Measurements from ENCODE around the gene MORN1.
"Not testable (repeated sequence)": the region's sequence is repeated elsewhere in the genome, so short reads cannot be mapped to it uniquely, and the experiment has no call there.

The MORN1 gene

DNA sequence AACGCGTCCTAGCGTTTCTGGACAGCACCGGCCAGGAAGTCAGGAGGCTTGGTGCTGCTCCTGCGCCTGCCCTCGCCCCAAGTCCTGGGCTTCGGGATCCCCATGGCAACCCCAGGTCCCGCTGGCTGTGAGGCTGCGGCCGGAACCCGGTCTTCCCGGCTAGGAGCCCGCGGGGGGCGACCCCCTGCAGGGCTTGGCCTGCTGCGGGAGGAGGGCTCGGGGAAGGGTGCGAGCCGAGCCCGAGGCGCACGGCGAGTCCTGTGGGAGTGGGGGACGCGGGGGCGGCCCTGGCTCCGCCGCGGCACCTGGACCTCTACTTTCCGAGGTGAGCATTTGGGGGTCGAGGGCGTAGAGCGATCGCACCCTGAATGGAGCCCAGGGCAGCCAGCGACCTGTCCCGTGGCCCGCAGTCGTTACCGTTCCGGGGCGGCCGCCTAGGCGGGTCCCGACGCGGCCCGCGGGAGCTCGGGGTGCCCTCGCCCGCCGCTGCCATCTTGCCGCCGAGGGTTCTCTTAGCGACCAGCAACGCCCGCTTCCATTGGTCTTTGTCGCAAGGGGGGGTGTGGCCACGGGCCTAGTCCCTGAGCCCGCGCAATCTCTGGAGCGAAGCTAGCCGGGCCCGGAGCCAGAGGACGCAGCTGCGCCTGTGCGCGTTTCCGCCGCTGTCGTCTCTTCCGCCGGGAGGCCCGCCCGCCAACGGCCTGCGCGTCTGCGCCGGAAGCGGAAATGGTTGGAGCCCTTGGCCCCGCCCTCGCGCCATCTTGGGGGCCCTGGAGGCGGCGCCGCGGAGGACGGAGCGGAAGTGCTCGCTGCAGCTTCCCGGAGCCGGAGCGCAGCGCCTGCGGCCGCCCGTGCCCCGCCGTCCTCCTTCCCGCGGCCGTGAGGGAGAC is at the start of gene MORN1, which contains the start of gene RER1:
Gene MORN1, minus strand, starts transcription at position 514 of the 890 bp plus-strand sequence. Its CDS starts 21 bp downstream, at position 493.
Gene RER1, plus strand, starts transcription at position 801 of the 890 bp plus-strand sequence. CDS start 3,950 bp downstream, outside the sequence.
- peak; percentile 100 for DNase-seq (ENCODE audit: low spot score)

DNA sequence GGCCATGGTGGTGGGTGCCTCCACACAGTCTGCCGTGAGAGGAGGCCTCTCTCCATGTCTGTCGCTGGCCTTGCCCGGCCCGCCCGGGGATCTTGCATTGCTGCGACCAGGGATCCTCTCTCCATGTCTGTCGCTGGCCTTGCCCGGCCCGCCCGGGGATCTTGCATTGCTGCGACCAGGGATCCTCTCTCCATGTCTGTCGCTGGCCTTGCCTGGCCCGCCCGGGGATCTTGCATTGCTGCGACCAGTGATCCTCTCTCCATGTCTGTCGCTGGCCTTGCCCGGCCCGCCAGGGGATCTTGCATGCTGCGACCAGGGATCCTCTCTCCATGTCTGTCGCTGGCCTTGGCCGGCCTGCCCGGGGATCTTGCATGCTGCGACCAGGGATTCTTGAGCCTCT is 49.0 kb upstream of the MORN1 start:
- DNase-seq (ENCODE audit: low spot score) = not testable (repeated sequence)

DNA sequence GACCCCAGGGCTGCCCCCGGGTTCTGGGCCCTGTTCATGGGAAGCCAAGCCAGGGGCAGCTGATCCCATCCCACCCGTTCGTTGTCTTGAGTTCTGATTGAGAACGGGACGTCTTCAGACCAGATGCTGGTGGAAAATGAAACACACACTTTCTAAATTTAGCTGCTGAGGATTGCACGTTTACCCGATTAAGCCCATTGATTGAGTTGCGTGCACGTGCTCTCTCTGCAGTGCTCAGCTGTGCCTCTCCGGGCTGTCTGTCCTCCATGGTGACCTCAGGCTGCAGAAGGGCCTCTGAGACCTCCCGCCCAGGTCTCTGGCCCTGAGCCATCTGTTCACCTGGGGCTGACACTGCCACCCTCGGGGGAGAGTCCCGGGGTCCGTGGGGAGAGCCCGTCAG is 48.0 kb upstream of the MORN1 start:
- DNase-seq (ENCODE audit: low spot score) = no peak

DNA sequence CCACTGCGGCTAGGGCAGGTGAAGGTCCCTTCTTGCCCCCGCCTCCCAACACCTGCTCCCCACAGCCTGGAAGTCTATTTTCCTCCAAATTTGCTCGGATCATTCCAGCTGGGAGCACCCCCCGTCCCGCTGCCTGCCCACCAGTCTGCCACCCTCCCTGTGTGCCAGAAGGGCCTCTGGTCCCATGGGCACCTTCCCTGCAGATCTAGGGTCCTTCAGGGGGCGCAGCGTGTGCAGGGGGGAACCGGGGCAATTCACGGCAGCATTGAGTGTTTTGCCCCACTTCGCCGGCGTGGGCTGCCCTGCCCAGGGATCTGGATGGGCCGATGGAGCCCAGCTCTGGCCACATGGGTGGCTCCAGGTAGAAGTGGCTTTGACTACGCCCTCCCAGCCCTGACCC is 47.3 kb upstream of the MORN1 start:
- DNase-seq (ENCODE audit: low spot score) = no peak

DNA sequence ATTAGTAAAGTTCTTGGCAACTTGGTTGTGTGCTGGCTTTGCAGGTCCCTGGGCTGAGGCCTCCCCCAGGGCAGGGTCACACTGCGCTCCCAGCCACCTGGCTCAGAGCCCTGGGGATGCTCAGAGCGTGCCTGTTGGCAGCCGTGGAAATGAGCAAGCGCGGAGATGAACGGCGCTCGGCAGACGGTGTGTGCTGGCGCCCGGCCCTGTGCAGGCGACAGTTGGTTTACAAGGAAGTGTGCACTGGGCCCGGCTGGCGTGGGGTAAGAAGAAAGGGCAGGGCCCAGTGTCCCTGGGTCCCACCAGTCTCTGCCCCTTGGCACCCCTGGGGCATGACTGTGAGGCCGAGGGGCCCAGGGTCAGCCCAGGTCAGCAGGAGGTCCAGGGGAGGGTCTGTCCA is 46.7 kb upstream of the MORN1 start:
- no peak for DNase-seq (ENCODE audit: low spot score)

DNA sequence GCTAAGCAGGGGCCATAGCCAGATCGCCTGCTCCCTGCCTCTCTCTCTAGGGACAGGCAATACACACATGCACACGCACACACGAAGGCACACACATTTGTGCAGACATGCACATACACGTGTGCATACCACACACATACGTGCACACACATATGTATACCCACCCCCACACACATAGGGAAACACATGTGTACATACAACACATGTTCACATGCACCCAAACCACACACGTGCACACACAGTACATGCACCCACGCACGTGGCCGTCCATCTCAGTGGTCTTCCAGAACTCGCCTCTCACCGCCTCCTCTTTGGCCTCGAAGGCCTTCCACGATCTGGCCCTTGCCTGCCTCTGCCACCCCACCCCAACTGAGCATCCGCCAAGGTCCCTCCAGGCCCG is 46.3 kb upstream of the MORN1 start:
- no peak for DNase-seq (ENCODE audit: low spot score)

DNA sequence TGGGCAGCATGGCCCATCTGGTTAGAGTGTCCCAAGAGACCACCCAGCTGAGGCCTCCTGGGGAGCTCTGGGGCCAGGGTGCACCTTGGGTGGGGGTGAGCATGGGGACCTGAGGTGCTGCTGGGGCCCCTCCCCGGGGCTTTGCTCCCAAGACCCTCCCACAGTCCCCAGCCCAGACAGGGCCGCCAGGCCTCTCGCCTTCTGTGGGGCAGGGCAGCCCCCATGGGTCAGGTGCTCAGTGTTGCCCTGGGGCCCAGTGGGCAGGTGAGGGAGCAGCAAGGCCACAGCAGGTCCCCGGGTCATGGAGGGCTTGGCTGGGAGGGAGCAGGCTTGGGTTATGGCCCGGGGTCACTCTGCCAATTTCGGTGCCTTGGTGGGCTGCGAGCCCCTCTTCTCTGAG is 45.5 kb upstream of the MORN1 start:
- DNase-seq (ENCODE audit: low spot score) = no peak

DNA sequence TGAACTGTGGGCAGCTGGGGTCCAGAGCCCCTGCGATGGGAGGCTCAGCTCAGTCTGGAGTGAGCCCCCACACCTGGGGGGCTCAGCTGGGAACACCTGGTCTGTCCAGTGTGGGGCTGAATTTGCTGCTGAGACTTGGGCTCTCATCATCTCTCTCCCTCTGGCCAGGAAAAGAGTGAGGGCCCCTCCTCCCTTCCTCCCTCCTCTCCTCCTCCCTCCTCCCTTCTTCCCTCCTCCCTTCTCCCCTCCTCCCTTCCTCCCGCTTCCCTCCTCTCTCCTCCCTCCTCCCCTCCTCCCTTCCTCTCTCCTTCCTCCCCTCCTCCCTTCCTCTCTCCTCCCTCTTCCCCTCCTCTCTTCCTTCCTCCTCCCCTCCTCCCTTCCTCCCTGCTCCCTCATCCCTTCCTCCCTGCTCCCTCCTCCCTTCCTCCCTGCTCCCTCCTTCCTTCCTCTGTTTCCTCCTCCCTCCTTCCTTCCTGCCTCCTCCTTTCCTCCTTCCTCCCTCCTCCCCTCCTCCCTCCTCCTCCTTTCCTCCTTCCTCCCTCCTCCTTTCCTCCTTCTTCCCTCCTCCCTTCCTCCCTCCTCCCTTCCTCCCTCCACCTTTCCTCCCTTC is 44.5 kb upstream of the MORN1 start:
- no peak for DNase-seq (ENCODE audit: low spot score)

DNA sequence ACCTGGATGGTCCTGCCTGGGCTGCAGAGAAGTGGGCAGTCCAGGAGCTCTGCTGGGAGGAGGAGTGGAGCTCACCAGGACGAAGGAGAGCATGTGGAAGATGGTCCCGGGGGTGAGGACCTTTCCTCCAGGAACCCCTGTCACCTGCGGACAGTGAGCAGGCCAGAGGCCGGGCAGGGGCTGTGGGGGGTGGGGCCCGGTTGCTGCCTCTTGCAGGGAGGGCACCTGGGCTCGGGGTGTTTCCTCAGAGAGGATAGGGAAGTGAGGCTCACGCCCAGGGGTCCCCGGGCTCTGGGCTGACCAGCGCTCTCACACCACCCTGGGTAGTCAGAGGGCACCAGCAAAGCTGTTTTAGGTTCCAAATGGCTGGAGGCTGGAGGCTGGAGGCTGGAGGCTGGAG is 43.7 kb upstream of the MORN1 start:
- no peak for DNase-seq (ENCODE audit: low spot score)

DNA sequence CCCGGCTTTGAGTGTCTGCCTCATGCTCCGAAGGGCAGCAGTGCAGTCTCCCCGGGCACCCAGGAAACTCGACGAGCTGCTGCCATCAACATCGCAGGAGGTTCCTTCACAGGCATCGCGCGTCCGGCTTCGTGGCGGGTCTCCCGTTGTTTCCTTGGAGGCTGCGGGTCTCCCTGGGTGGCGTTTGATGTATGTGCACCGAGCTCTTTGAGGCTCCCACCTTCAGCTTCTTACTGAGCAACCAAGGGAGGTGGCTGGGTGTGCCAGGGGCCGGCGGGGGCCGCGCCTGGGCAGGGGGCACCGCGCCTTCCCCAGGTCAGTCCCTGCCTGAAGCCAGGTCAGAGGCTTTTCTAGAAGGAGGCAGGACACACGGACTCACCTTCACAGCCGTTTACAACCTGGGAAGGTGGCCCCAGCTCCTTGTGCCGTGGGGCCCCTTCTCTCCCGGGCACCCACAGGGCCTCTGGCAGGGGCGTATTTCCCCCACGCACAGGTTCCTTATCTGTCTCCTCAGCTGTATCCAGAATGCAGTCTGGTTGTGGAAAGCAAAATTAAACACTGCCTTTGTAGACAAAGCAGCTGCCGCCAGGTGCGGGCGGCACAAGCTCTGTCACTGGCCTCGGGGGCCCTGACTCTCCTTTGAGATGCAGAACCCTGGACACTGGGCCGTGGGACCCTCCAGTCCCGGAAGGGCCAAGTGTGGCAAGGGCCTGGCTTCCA is 42.7 kb upstream of the MORN1 start:
- DNase-seq (ENCODE audit: low spot score) = no peak

DNA sequence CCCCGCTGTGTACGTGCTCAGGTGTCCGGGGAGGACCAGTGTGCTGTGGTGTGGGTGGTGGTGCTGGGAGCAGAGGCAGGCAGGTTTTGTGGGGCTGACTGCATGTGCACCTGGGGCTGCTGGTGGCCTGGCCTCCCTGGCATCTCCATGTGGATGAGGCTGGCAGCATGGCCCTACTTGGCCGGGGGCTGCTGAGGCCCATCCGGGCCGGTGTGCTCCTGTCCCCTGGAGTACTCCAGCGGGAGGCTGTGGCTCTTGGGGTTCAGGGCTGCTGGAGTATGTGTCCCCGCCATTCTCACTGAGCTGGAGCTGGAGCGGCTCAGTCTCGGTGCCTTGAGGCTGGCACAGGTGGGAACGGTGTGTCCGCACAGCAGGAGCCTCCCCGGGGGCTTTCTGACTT is 41.8 kb upstream of the MORN1 start:
- no peak for DNase-seq (ENCODE audit: low spot score)

DNA sequence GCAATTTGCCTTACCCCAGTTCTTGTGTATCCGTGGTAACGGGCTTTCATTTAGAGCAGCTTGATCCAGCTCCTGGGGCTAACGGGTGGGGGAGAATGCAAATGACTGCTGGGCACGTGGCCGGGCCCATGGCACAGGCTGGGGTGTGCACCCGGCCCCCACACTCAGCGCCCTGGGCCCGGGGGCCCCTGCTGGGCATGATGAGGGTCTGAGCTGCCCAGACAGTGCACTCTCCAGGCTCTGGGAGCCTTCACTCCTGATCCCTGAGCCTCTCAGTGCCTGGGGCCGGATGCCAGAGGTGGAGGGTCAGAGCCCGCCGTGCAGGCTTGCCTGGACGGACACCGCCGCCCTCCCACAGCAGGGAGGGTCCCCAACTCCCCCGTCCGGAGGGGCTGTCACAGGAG is 41.1 kb upstream of the MORN1 start:
- DNase-seq (ENCODE audit: low spot score) = no peak

DNA sequence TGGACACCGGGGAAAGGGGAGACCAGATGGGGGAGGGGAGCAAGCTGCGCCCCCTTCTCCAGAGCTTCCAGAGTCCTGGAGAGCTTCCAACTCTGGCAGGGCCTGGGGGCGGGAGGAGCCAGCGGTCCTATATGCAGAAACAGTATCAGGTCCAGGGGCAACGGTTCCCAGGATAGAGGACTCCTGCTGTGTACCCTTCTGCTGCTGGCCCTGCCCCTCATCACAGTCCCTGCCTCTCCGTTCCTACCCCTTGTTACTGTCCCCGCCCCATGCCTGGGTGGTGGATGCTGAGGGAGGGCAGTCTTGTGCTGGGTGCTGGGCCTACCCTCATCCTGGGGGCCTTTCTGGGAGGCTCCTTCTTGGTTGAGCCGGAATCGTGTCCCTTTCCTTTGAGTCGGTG is 40.2 kb upstream of the MORN1 start:
- no peak for DNase-seq (ENCODE audit: low spot score)

DNA sequence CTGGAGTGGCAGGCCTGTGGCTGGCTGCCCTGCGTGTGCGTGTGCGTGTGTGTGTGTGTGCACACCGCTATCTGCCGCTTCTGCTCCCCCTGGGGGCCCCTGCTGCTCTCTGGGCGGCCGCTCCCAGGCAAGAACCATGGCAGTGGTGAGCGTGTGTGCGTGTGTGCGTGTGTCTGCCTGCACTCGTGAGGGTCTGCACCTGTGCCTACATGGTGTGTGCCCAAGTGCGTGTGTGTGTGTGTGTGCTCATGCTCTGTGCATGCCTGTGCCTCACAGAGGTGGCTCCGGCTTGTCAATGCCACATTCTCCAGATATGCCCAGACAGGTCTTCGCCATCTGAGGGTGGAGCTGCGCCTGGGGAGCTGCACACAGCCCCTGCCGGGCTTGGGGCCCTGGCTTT is 39.7 kb upstream of the MORN1 start:
- DNase-seq (ENCODE audit: low spot score) = no peak

DNA sequence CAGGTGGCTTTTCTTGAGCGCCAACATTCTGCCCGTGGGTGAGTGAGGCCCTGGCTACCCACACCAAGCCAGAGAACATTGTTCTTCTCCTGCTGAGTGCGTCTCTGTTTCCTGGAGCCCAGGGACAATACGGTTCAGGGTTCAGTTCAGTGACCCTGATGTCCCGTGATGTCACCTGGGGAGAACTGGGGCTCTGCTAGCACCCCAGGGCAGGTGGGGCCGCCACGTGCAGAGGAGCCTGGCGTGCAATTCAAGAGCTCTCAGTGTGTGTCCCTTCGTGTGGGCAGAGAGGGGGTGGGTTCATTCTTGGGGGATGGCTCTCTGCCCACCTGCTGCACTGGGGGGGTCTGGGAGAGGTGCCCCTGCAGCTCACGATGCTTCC is 39.2 kb upstream of the MORN1 start:
- no peak for DNase-seq (ENCODE audit: low spot score)

DNA sequence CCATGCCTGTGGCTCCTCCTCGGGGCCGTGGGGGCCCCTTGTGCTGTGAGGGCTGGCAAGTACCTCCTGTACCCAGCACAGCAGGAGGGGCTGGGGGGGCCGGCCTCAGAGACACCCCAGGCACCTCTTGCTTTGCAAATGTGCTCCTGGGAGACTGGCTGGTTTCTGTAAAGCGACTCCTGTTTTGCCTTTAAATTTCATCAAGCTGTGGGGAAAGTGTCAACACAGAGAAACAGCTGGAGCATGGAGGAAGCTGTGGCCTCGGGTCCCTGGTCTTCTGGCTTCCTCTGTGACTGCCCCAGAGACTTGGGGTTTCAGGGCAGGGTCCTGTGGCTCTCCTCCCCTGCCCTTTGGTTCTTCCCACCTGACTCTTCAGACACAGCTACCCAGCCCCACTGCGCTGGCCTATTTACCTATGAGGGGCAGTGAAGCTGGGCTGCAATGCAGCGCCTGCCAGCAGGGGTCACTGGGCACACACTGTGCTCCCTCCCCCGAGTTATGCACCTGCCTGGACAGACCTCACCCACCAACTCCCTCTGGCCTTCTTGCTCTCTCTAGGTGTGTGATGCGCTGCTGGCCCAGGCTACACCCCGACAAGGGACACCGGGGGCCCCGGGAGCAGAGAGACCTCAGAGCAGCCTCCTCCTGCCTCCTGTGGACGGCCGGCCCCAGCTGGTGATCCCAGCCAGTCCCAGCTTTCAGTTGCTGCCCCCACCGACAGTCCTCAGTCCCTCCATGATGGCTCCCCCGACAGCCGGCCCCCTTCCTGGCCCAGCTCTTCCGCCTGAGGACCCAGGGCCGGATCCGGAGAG is 38.6 kb upstream of the MORN1 start:
- no peak for DNase-seq (ENCODE audit: low spot score)

DNA sequence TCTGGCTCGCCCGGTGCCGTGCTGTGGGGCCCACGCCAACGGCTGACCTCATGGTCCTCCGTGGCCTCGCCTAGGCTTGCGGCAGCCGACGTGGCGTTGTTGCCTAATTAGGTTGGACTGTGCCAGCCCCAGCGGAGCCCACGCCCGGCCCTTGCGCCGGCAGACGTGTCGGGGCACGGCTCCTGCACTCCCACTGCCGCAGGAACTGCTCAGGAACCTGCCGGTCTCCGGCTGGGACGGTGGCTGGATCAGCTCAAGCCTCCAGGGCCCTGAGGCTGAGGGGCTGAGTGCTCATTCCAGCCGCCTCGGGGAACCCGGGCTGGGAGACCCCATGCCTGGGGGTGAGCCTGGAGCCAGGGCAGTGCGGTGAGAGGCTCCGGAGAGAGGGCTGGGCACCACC is 37.1 kb upstream of the MORN1 start:
- DNase-seq (ENCODE audit: low spot score) = no peak

DNA sequence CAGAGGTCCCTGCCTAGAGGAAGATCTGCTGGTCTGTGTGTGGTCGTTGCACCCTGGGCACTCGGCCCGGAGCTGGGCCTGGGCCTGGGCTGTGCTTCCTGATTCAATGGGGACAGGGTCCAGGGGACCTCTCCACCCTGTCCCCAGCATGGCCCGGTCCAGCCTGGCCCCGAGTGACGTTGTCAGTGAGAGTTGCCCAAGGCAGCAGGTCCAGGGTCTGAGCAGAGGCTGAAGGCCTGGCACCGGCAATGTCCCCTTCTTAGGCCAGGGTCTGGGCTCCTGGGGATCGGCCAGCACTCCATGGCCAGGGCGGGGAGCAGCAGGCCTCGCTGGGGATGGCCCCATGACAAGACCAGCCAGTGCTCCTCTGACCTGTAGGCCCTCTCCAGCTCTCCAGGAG is 36.6 kb upstream of the MORN1 start:
- DNase-seq (ENCODE audit: low spot score) = no peak

DNA sequence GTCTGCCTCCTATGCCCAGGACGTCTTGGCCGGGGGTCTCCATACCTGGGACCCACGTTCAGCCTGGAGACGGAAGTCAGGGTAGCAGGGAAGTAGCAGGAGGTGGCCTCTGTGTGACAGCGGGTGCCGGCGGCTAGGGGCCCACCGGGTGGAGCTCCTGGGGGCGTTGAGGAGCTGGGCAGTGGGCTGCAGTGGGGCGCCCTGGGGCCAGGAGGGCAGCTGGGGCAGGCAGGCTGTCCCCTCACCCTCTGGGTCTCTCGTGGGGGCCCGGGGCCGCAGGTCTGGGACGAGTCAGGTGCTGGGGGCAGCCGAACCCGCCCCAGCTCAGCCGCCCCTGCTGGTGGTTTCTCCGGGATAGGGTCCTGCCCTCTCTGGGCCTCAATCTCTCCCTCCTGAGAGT is 35.7 kb upstream of the MORN1 start:
- DNase-seq (ENCODE audit: low spot score) = no peak

DNA sequence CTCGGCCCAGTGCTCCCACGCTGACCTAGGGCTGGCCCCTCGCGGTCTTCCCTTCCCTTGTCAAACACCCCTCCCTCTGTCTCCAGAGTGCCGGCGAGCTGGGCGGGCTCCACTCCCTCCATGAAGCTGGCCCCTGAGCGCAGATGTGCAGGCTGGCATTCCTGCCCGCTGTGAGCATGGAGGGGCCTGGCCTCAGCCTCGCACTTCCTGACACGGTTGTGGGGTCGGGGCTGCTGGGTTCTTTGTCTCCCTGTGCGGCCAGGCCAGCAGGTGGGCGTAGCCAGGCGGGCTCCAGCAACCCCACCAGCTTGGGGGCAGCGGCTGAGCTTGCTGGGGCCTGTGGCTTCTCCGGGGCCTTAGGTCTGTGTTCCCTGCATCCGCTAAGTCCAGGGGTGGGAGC is 35.2 kb upstream of the MORN1 start:
- no peak for DNase-seq (ENCODE audit: low spot score)

DNA sequence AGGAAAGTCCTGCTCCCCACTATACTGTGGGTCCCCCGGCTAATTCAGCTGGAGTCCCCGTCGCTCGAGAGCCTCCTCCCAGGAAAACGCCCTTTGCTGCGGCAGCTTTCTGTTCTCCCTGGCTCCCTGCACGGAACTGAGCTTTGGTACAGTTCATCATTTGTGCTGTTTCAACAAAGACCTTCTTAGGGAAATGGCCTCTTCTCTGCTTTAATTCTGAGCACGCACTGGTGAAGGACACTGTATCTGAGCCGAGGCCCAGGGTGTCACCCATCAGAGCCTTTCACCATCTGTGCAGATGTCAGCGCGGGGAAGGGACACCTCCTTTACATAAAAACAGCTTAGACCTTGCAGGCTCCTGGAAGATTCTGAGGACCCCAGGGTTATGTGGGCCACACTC is 34.5 kb upstream of the MORN1 start:
- DNase-seq (ENCODE audit: low spot score) = no peak

DNA sequence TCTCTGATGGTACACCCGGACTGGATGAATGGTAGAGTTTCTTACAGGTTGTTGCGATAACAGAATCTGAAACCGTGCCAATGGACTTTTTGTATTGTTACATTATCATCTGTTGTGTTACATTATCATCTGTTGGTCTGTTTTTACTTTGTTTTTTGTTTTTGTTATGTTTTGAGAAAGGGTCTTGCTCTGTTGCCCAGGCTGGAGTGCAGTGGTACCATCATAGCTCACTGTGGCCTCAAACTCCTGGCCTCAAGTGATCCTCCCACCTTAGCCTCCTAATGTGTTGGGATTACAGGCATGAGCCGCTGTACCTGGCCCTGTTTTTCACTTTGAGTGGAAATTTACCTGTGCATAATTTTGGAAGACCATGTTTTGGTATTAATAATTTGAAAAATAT is 31.2 kb upstream of the MORN1 start:
- no peak for DNase-seq (ENCODE audit: low spot score)

All from AG08396 (cell line).